WI38 (cell line): Measurements from ENCODE around the gene RTL9.

Experiments used
- H3K4me3 ChIP-seq: 2 replicates; pipeline ENCODE4 v1.5.1; 2011; ENCODE audit warnings: low read depth, mild to moderate bottlenecking, control low read depth, low read length
- TF ChIP-seq, protein P1 (sequence below): IDR thresholded peaks from 2 replicates; pipeline ENCODE4 v1.5.1; 2012; ENCODE audit warnings: low read depth, mild to moderate bottlenecking, control low read depth, low read length

Gene RTL9

GRCh38 chrX:110346681-110347080, 12.0 kb upstream of the RTL9 start:
- no peak overlapping the region for H3K4me3 ChIP-seq
- TF ChIP-seq, protein P1, sequence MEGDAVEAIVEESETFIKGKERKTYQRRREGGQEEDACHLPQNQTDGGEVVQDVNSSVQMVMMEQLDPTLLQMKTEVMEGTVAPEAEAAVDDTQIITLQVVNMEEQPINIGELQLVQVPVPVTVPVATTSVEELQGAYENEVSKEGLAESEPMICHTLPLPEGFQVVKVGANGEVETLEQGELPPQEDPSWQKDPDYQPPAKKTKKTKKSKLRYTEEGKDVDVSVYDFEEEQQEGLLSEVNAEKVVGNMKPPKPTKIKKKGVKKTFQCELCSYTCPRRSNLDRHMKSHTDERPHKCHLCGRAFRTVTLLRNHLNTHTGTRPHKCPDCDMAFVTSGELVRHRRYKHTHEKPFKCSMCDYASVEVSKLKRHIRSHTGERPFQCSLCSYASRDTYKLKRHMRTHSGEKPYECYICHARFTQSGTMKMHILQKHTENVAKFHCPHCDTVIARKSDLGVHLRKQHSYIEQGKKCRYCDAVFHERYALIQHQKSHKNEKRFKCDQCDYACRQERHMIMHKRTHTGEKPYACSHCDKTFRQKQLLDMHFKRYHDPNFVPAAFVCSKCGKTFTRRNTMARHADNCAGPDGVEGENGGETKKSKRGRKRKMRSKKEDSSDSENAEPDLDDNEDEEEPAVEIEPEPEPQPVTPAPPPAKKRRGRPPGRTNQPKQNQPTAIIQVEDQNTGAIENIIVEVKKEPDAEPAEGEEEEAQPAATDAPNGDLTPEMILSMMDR, result no peak

- TF ChIP-seq, protein P1, result no peak
- H3K4me3 ChIP-seq, result no peak overlapping the region
Measured at GRCh38 chrX:110359273-110359672, 625 bp downstream of the RTL9 start.

DNA sequence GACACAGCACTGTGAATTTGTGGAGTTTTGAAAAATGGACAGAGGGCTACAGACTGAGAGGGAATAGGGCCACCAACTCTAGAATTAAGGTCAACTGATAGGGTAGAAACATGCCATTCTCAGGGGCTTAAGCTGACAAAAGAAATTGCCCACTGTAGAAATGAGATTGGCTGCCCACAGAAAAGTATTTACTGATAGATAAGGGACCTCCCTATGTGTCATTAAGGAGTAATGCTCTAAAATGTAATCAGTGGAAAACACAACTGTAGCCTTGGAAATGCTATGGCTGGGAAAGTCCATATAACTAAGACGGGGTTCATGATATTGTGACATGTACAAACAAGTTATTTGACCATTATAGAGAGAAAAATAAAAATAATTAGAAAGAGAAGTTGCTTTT, 4.6 kb downstream of the RTL9 start:
- H3K4me3 ChIP-seq, result no peak overlapping the region
- TF ChIP-seq, protein P1, result no peak

DNA sequence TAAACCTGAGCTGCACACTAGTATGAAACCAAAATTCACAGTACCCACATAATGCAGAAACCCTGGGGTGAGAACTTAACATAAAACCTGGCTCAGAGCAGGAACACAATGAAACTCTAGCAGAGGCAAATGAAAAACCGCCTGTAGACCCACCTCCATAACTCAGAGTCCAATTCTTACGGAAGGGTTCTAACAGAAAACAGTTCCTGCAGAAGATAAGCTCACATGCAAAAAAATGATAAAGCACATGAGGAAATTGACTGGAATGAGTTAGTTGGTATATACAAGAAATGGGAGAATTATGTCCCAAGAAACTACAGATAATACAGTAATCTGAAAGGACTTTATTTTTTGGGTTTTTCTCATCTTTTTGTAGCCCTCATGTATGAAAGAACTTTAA, 14.7 kb downstream of the RTL9 start:
- H3K4me3 ChIP-seq, result no peak overlapping the region
- TF ChIP-seq, protein P1, result no peak

GRCh38 chrX:110374559-110374958, 15.9 kb downstream of the RTL9 start:
- no peak overlapping the region for H3K4me3 ChIP-seq
- TF ChIP-seq, protein P1, result no peak

DNA sequence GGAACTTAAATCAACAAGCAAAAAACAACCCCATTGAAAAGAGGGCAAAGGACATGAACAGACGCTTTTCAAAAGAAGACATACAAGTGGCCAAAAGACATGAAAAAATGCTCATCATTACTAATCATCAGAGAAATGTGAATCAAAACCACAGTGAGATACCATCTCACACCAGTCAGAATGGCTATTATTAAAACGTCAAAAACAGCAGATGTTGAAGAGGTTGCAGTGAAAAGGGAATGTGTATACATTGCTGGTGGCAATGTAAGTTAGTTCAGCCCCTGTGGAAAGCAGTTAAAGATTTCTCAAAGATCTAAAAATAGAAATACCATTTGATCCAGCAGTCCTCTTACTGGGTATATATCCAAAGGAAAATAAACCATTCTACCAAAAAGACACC, 22.6 kb downstream of the RTL9 start:
- H3K4me3 ChIP-seq, result no peak overlapping the region
- TF ChIP-seq, protein P1, result no peak

- TF ChIP-seq, protein P1, result no peak
- H3K4me3 ChIP-seq, result no peak overlapping the region
Measured at GRCh38 chrX:110383414-110383813, 24.8 kb downstream of the RTL9 start.
